ENCODE measurements around the gene MITF. TPM values are rescaled to one million over a fixed set of nuclear protein-coding genes. Genes with fewer than 3 reads are reported as not detected.
A peak's percentile ranks its signal among the peaks of the same experiment; 100 is the strongest.

Gene MITF
- 1 to 10 TPM in 3 of 4 donors, under 1 TPM in 1; 0.22 to 2.2 (median 1.6) TPM for polyA plus RNA-seq
- long read RNA-seq, donor 1 = 0 reads
- long read RNA-seq, donor 2 = 0 reads
- long read RNA-seq, donor 3 = 0 reads
- long read RNA-seq, donor 4 = 0 reads
- long read RNA-seq, donor 5 = 0 reads
- long read RNA-seq, donor 6 = 0 reads
- long read RNA-seq, donor 7 = 0 reads
- long read RNA-seq, donor 8 = 0 reads
- long read RNA-seq, donor 9 = 0 reads
- long read RNA-seq, donor 10, full-length matches to known transcripts = 2 of 2 reads
- long read RNA-seq, donor 10, partial matches to known transcripts = 0 of 2 reads
- long read RNA-seq, donor 10, other reads (novel, unspliced or antisense) = 0 of 2 reads

DNA sequence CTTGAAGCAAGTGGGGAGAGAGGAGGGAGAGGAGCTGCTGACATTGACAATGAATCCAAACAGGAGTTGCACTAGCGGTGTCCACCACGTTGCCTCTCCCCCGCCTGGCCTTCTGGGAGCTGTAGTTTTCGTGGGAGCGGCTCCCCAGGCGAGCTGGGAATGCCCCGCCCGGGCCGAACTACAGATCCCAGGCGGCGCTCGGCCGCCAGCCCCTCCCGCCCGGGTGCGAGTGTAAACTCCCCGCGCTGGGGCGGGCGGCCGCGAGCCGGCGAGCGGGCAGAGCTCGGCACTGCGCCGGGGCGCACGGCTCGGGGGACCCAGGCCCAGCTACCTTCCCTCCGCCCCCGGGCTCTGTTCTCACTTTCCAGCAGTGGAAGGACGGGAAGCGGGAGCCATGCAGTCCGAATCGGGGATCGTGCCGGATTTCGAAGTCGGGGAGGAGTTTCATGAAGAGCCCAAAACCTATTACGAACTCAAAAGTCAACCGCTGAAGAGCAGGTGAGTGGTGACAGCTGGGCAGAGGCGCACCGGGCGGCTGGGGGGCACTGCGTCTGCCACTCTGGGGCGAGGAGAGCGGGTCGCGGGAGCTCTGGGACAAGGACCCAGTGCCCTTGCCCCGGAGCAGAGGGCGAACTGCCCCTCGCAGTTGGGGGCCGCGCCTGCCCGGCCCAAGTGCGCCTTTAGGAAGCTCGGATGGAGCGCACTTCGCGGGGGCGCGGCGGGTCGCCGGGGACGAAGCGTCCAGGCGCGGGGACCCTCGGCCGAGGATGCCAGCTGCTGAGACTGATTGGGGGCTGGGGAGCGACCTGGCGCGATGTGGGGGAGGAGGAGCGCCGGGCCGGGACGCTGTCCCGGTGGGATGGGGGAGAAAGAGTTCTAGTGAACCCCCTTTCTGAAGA lies at the start of gene MITF:
MITF (plus strand) TSS at position 261 of the 899 bp plus-strand sequence; CDS start at position 395, 134 bp downstream.
- H3K27ac ChIP-seq (ENCODE audit: low read depth in 1 of 3, low read length in 2 of 3) = peak within 1 kb of the TSS in 1 of 3 donors; percentile 53
- no peaks in the 10 kb centered on the region for H3K9me3 ChIP-seq (ENCODE audit: control insufficient read depth in 2 of 2, insufficient read depth in 1 of 2, low read depth in 1 of 2, low read length in 1 of 2)
- H3K36me3 ChIP-seq (ENCODE audit: control insufficient read depth in 3 of 3, insufficient read depth in 2 of 3, low read depth in 1 of 3, low read length in 3 of 3) = no peaks in the 10 kb centered on the region
- no peaks in the 10 kb centered on the region for H3K4me1 ChIP-seq (ENCODE audit: control insufficient read depth in 3 of 3, insufficient read depth in 2 of 3, low read depth in 1 of 3, low read length in 2 of 3)
- peak within 1 kb of the TSS; percentile 67 to 72 (median 67) for H3K4me3 ChIP-seq (ENCODE audit: low read depth in 1 of 3, low read length in 3 of 3)
- peaks cover 0 to 16% (median 0%) of the 10 kb centered on the region in 3 donors for H3K27me3 ChIP-seq (ENCODE audit: control insufficient read depth in 3 of 3, insufficient read depth in 3 of 3, low read length in 3 of 3)
- DNase-seq (peak; percentile 86 to 92), FAIRE-seq (no peak)
- 1% methylated on average over 75 to 81 of the region's 81 CpGs for WGBS, 3 donors

DNA sequence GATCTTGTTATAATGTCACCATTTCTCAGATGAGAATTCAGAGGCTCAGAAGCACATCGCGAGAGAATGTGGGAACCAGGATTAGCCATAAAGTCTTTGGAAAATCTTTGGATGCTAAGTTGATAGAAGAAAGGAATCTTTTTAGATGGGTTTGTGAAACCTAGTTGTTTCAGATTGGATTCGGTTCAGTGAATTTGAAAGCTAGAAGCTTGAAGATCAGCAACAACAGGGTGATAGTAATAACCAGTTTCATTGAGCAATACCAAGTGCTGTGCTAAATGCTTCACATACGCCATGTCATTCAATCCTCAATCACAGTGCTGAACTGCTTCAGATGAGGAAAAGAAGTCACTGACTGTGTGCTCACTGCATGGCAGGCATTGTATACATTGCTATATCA lies 47.4 kb upstream of the MITF start:
- FAIRE-seq (no peak), DNase-seq (no peak)
- Histone ChIP-seq H3K27ac (ENCODE audit: low read depth in 1 of 3, low read length in 2 of 3) (no peak overlapping the region), H3K27me3 (ENCODE audit: control insufficient read depth in 3 of 3, insufficient read depth in 3 of 3, low read length in 3 of 3) (no peaks in the 10 kb centered on the region), H3K9me3 (ENCODE audit: control insufficient read depth in 2 of 2, insufficient read depth in 1 of 2, low read depth in 1 of 2, low read length in 1 of 2) (no peaks in the 10 kb centered on the region), H3K36me3 (ENCODE audit: control insufficient read depth in 3 of 3, insufficient read depth in 2 of 3, low read depth in 1 of 3, low read length in 3 of 3) (no peaks in the 10 kb centered on the region), H3K4me1 (ENCODE audit: control insufficient read depth in 3 of 3, insufficient read depth in 2 of 3, low read depth in 1 of 3, low read length in 2 of 3) (no peaks in the 10 kb centered on the region), H3K4me3 (ENCODE audit: low read depth in 1 of 3, low read length in 3 of 3) (no peak overlapping the region)
- WGBS, 3 donors = 84 to 94% (median 90%) methylated on average over 4 of the region's 4 CpGs

DNA sequence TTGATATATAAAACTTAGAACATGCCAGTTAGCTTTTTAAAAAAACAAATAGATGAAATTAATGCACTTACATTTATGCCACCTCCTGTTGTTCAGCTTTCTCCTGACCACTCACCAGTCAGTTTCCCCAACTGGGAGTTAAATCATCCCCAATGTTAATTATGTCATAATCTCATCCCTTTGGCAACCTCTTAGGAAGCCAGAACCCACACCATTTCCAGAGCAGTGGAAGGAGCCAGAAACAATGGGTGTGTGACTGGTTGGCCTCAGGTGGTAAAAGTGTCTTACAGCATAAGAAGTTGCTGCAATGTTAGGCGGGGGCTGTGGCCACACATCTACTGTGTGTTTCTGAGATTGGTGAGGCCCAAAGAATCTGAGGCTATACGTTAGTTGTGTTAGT lies 46.5 kb upstream of the MITF start:
- DNase-seq (no peak), FAIRE-seq (no peak)
- H3K4me3 ChIP-seq (ENCODE audit: low read depth in 1 of 3, low read length in 3 of 3) = no peak overlapping the region
- no peaks in the 10 kb centered on the region for H3K9me3 ChIP-seq (ENCODE audit: control insufficient read depth in 2 of 2, insufficient read depth in 1 of 2, low read depth in 1 of 2, low read length in 1 of 2)
- WGBS, 3 donors = 87 to 95% (median 92%) methylated on average over 2 of the region's 2 CpGs
- no peaks in the 10 kb centered on the region for H3K4me1 ChIP-seq (ENCODE audit: control insufficient read depth in 3 of 3, insufficient read depth in 2 of 3, low read depth in 1 of 3, low read length in 2 of 3)
- no peak overlapping the region for H3K27ac ChIP-seq (ENCODE audit: low read depth in 1 of 3, low read length in 2 of 3)
- H3K36me3 ChIP-seq (ENCODE audit: control insufficient read depth in 3 of 3, insufficient read depth in 2 of 3, low read depth in 1 of 3, low read length in 3 of 3) = no peaks in the 10 kb centered on the region
- H3K27me3 ChIP-seq (ENCODE audit: control insufficient read depth in 3 of 3, insufficient read depth in 3 of 3, low read length in 3 of 3) = no peaks in the 10 kb centered on the region

- Histone ChIP-seq H3K27me3 (ENCODE audit: control insufficient read depth in 3 of 3, insufficient read depth in 3 of 3, low read length in 3 of 3) (no peaks in the 10 kb centered on the region), H3K36me3 (ENCODE audit: control insufficient read depth in 3 of 3, insufficient read depth in 2 of 3, low read depth in 1 of 3, low read length in 3 of 3) (no peaks in the 10 kb centered on the region), H3K4me1 (ENCODE audit: control insufficient read depth in 3 of 3, insufficient read depth in 2 of 3, low read depth in 1 of 3, low read length in 2 of 3) (no peaks in the 10 kb centered on the region), H3K9me3 (ENCODE audit: control insufficient read depth in 2 of 2, insufficient read depth in 1 of 2, low read depth in 1 of 2, low read length in 1 of 2) (no peaks in the 10 kb centered on the region), H3K4me3 (ENCODE audit: low read depth in 1 of 3, low read length in 3 of 3) (no peak overlapping the region), H3K27ac (ENCODE audit: low read depth in 1 of 3, low read length in 2 of 3) (no peak overlapping the region)
- no peak for DNase-seq
- 44 to 73% (median 46%) methylated on average over 2 of the region's 2 CpGs for WGBS, 3 donors
- no peak for FAIRE-seq
Observed at GRCh38 chr3:69695443-69695842, 43.8 kb upstream of the MITF start.

DNA sequence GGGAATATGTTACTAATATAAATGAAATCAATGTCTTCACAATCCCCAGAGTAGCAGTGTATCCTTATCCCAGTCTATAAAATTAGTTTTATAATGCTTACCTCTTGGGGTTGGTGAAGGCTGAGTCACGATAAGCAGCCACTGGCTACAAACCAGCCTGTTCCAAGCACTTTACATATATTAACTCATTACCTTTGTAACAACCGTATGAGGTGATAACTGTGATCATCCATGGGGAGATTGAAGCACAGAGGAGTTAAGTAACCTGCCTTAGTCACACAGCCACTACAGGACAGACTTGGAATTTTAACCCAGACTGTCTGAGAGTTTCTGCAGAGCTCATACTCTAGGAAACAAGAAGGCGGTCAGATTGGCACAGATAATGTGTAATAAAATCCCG lies 43.3 kb upstream of the MITF start:
- H3K9me3 ChIP-seq (ENCODE audit: control insufficient read depth in 2 of 2, insufficient read depth in 1 of 2, low read depth in 1 of 2, low read length in 1 of 2) = peaks cover 0 to 2% of the 10 kb centered on the region in 2 donors

DNA sequence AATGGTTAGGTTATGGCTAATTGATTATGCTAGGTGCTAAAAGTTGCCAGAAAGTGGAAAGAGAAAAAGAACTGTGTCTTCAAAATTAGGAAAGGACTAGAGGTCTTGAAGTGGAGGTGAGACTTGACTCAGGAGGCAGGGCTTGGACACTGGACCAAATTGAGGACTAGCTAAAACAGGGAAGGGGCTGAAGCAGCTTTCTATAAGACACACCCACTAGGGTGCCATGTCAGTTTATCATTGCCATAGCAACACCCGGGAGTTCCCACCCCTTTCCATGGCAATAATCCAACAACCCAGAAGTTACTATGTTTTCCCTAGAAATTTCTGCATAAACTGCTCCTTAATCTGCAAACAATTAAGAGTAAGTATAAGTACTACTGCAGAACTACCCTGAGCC lies 42.9 kb upstream of the MITF start:
- Histone ChIP-seq H3K4me3 (ENCODE audit: low read depth in 1 of 3, low read length in 3 of 3) (no peak overlapping the region), H3K4me1 (ENCODE audit: control insufficient read depth in 3 of 3, insufficient read depth in 2 of 3, low read depth in 1 of 3, low read length in 2 of 3) (no peaks in the 10 kb centered on the region), H3K9me3 (ENCODE audit: control insufficient read depth in 2 of 2, insufficient read depth in 1 of 2, low read depth in 1 of 2, low read length in 1 of 2) (peaks cover 0 to 4% of the 10 kb centered on the region in 2 donors), H3K36me3 (ENCODE audit: control insufficient read depth in 3 of 3, insufficient read depth in 2 of 3, low read depth in 1 of 3, low read length in 3 of 3) (no peaks in the 10 kb centered on the region), H3K27ac (ENCODE audit: low read depth in 1 of 3, low read length in 2 of 3) (no peak overlapping the region), H3K27me3 (ENCODE audit: control insufficient read depth in 3 of 3, insufficient read depth in 3 of 3, low read length in 3 of 3) (no peaks in the 10 kb centered on the region)
- no peak for FAIRE-seq
- 6 to 25% (median 22%) methylated on average over 1 of the region's 1 CpG for WGBS, 3 donors
- no peak for DNase-seq

More for the DNA sequence above, 43.3 kb upstream of the MITF start:
- Histone ChIP-seq H3K4me1 (ENCODE audit: control insufficient read depth in 3 of 3, insufficient read depth in 2 of 3, low read depth in 1 of 3, low read length in 2 of 3) (no peaks in the 10 kb centered on the region), H3K27me3 (ENCODE audit: control insufficient read depth in 3 of 3, insufficient read depth in 3 of 3, low read length in 3 of 3) (no peaks in the 10 kb centered on the region), H3K4me3 (ENCODE audit: low read depth in 1 of 3, low read length in 3 of 3) (no peak overlapping the region), H3K36me3 (ENCODE audit: control insufficient read depth in 3 of 3, insufficient read depth in 2 of 3, low read depth in 1 of 3, low read length in 3 of 3) (no peaks in the 10 kb centered on the region), H3K27ac (ENCODE audit: low read depth in 1 of 3, low read length in 2 of 3) (no peak overlapping the region)
- WGBS, 3 donors = 25 to 67% (median 41%) methylated on average over 4 of the region's 4 CpGs
- FAIRE-seq (no peak), DNase-seq (no peak)

DNA sequence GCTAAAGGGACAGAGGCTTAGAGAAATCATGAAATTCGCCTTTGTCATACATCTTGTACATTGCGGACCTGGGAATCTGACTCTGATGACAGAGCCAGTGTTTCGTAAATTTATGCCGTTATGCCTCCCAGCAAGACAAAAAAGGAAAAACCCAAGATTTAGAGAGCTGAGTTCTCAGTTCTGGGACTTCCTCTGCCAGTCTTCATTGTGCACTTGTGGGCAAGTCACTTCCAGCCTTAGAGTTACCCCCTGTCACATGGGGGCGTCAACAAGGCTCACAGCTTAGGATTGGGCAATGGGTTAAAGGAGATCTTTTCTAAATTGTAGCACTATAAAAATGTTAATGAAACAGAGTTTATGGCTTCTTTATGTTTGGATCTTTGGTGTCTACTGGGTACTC lies 41.9 kb upstream of the MITF start:
- DNase-seq (no peak), FAIRE-seq (no peak)
- Histone ChIP-seq H3K4me1 (ENCODE audit: control insufficient read depth in 3 of 3, insufficient read depth in 2 of 3, low read depth in 1 of 3, low read length in 2 of 3) (no peaks in the 10 kb centered on the region), H3K4me3 (ENCODE audit: low read depth in 1 of 3, low read length in 3 of 3) (no peak overlapping the region), H3K9me3 (ENCODE audit: control insufficient read depth in 2 of 2, insufficient read depth in 1 of 2, low read depth in 1 of 2, low read length in 1 of 2) (peaks cover 0 to 4% of the 10 kb centered on the region in 2 donors), H3K36me3 (ENCODE audit: control insufficient read depth in 3 of 3, insufficient read depth in 2 of 3, low read depth in 1 of 3, low read length in 3 of 3) (no peaks in the 10 kb centered on the region), H3K27me3 (ENCODE audit: control insufficient read depth in 3 of 3, insufficient read depth in 3 of 3, low read length in 3 of 3) (no peaks in the 10 kb centered on the region), H3K27ac (ENCODE audit: low read depth in 1 of 3, low read length in 2 of 3) (no peak overlapping the region)
- 67 to 68% (median 68%) methylated on average over 5 of the region's 5 CpGs for WGBS, 3 donors

- Histone ChIP-seq H3K27me3 (ENCODE audit: control insufficient read depth in 3 of 3, insufficient read depth in 3 of 3, low read length in 3 of 3) (no peaks in the 10 kb centered on the region), H3K36me3 (ENCODE audit: control insufficient read depth in 3 of 3, insufficient read depth in 2 of 3, low read depth in 1 of 3, low read length in 3 of 3) (no peaks in the 10 kb centered on the region), H3K27ac (ENCODE audit: low read depth in 1 of 3, low read length in 2 of 3) (no peak overlapping the region), H3K4me1 (ENCODE audit: control insufficient read depth in 3 of 3, insufficient read depth in 2 of 3, low read depth in 1 of 3, low read length in 2 of 3) (no peaks in the 10 kb centered on the region), H3K9me3 (ENCODE audit: control insufficient read depth in 2 of 2, insufficient read depth in 1 of 2, low read depth in 1 of 2, low read length in 1 of 2) (peaks cover 0 to 4% of the 10 kb centered on the region in 2 donors), H3K4me3 (ENCODE audit: low read depth in 1 of 3, low read length in 3 of 3) (no peak overlapping the region)
- FAIRE-seq = no peak
- WGBS, 3 donors = 57 to 85% (median 70%) methylated on average over 2 of the region's 2 CpGs
- no peak for DNase-seq
Observed at GRCh38 chr3:69698728-69699127, 40.5 kb upstream of the MITF start.
